Activated T-cell treated with anti-CD3 and anti-CD28 coated beads for 48 hours (primary cell): Measurements from ENCODE around the gene UQCRH.
"Not testable (repeated sequence)": the region's sequence is repeated elsewhere in the genome, so short reads cannot be mapped to it uniquely, and the experiment has no call there.

Source experiments
- DNase-seq: peaks from one replicate; pipeline ENCODE4 v3.0.0-alpha.2; 2020; ENCODE audit warnings: low read depth

Gene UQCRH

GRCh38 chr1:46333300-46334029, 30.0 kb downstream of the UQCRH start:
- no peak for DNase-seq

DNA sequence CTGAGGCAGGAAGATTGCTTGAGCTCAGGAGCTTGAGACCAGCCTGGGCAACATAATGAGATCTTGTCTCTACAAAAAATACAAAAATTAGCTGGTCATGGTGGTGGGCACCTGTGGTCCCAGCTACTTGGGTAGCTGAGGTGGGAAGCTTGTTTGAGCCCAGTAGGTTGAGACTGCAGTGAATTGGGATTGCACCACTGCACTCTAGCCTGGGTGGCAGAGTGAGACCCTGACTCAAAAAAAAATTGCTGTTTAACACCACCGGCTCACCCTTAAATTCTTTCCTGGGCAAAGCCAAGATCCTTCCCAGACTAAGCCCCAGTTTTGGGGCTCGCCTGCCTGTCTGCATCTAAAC, 30.5 kb downstream of the UQCRH start:
- no peak for DNase-seq

DNA sequence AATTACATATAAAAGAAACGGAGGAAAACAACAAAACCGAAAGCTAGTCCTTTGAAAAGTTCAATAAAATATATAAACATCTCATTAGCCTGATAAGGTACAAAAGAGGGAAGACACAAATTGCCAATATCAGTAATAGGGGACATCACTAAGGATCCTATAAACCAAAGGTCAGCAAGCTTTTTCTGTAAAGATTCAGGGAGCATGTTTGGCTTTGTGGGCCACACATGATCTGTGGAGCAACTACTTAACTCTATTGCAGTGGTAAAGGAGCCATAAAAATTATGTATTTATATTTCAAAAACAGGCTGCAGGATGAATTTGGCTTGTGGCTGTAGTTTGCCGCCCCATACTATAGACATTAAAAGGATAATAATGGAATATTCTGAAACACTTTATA, 31.6 kb downstream of the UQCRH start:
- DNase-seq: no peak

GRCh38 chr1:46337409-46337808, 33.9 kb downstream of the UQCRH start:
- DNase-seq: not testable (repeated sequence)

GRCh38 chr1:46340404-46341221, 37.1 kb downstream of the UQCRH start, which contains the start of gene NSUN4:
TSS of gene NSUN4 (plus strand) at chr1:46340807. CDS start at chr1:46340827, 20 bp downstream.
- peak; percentile 84 for DNase-seq

DNA sequence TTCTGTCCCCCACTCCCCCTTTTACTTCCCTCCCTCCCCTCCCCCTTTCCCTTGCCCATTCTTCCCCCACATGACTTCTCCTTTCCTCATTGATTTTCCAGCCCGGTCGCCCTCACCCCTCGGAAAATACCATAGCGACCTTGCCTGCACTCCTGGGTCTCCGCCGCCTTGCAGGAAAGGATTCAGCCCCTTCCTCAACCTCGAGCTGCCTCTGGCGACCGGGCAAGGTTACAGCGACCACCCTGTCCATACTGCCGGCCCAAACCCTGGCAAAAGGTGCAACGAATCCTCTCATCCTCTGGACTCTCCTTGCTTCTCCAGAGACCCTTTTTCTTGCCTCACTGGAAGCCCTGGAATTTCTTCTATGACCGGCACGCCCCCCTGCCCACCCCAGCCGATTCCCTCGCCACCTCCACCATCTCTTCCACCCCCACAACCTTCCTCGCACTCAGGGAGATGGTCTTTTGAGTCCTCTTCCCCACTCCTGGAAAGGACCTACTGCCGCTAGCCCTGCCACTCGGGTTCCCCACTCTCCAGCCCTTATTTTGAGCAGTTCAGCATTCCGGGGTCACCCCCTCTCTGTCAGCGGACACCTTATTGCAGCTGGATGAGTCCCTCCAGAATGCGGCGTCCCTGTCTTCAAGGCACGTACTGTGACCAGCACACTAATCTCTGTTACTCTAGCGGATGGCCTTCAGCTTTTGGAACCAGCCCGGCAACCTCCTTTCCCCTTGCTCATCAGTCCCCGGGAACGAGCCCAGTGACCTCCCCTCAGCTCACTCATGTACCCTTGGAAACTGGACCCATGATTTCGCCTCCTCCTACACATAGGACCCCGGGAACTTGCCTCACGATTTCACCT, 38.0 kb downstream of the UQCRH start:
- DNase-seq: no peak

GRCh38 chr1:46342084-46342656, 38.7 kb downstream of the UQCRH start:
- DNase-seq: no peak

DNA sequence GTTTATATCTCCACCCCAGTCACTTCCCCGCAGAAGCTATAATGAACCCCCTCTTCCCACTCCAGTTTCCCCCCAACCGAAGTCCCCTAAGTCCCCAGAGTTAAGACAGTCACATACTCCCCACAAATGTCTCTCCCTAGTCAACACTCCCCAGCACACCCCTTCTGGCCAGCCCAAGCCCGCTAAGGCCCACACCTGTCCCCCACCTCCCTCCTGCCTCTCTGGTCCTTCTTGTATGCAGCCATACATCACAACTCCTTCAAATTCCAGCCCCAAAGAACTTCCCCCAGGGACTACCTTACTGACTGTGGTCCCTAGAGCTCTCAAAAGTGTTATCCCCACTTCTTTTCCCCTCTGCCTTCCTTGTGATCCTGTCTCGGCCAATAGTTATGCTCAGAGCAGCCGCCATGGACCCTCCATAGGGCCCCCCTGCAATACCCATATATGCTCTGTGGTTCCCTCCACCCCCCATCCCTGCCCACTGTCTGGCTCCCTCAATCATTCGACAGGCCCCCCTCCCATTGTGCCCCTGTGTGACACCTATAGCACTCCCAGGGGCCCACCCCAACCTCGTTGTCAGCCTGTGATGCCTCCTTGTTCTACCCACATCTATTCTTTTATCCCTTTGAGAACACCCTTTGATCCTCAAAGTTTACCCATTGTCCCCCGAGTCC, 39.3 kb downstream of the UQCRH start:
- DNase-seq: no peak

DNA sequence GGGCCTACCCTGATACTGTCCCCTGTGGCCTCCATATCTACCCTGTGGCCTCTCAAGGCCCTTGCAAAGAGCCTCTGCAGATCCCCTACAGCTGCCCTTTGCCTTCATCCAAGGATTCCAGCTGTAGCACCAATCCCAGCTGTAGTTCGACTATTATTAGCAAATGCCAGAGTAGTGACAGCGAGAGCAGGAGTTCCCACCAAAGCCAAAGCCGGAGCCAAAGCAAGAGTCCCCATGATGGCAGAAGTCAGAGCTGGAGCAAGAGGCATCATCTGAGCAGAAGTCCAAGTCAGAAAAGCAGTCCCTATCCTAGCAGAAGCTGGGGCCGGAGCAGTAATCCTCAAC, 39.8 kb downstream of the UQCRH start:
- DNase-seq: no peak

DNA sequence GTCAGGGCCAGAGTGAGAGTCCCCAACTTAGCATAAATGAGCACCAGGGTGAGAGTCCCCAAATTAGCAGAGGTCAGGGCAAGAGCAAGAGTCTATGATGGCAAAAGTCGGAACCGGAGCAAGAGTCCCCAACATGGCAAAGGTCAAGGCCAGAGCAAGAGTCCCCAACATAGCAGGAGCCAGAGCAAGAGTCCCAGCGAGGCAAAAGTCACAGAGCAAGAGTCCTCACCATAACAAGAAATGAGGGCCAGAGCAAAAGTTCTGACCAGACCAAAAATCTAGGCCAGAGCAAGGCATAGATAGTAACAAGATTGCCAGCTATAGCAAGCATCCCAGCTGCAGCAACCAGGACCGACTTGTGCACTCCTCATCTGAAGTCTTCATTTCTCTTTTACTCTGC, 40.2 kb downstream of the UQCRH start:
- no peak for DNase-seq

DNA sequence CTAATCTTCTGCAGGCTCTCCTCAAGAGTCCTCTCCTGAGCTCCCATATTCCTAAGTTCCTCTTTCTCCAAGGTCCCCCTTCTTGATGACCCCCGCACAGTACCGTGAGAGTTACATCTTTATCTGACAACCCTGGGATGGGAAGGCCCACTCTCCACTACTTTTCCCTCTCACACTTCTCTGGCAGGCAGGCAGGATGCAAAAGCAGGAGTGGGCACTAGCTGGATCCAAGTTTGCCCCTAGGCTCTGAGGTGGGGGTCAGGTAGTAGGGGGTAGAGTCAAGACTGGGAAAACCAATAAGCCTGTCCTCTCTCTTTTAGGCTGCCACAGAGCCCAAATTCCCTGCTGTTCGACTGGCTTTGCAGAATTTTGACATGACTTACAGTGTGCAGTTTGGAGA, 41.0 kb downstream of the UQCRH start:
- DNase-seq: no peak

DNA sequence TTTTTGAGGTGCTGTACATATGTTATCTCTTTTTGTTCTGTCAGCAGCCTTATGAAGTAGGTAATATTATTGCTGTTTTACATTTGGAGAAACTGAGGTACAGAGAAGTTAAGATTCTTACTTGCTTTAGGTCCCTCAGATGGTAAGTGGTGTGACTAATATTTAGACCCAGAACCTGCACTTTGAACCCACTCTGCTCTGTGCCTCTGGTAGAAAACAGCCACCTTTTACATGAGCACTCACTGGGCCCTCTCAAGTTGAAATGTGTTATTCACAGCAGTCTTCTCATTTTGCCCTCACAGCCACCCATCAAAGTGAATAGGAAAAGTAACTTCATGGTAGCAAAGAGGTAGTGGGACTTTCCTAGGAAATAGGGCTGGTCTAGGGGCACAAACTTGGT, 41.8 kb downstream of the UQCRH start:
- no peak for DNase-seq

DNA sequence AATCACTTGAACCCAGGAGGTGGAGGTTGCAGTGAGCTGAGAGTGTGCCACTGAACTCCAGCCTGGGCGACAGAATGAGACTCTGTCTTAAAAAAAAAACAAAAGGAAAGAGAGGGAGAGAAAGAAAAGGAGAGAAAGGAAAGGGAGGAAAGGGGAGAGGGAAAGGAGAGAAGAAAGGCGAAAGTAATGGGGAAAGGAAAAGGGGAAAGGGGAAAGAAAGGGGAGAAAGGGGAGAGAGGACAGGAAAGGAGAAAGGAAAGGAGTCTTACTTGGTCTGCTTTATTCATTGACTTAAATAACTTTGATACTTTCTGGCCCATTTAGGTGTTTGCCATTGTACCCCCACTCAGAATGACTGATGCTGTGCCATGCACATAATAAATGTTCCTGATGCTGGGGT, 48.9 kb downstream of the UQCRH start:
- DNase-seq: no peak

DNA sequence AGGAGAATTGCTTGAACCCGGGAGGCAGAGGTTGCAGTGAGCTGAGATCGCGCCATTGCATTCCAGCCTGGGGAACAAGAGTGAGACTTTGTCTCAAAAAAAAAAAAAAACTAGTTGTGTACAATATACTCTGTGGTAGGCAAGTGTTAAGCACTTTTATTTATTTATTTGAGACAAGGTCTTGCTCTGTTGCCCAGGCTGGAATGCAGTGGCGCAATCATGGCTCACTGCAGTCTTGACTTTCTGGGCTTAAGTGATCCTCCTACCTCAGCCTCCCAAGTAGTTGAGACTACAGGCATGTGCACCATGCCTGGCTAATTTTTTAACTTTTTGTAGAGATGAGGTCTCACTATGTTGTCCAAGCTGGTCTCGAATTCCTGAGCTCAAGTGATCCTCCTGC, 52.4 kb downstream of the UQCRH start:
- not testable (repeated sequence) for DNase-seq

- no peak for DNase-seq
Observed at GRCh38 chr1:46362158-46362557, 58.7 kb downstream of the UQCRH start.

DNA sequence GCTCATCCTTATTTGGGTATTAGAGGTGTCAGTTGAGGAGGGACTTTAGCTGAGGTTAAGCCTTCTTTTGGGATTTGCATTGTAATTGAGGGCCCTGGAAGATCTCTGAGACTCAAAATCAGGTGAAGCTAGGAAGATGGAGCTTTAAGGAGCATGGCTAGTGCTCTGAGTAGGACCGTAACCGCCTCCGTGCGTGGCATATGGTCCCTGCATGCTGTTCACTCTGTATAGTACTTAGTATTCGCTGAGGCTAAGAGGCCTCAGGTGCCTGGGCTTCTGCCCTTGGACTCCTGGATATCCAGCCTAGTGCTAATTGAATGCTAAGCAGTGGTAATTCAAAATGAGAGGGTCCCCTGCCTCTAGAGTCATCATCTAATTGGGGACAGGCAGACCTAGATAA, 59.6 kb downstream of the UQCRH start:
- no peak for DNase-seq

GRCh38 chr1:46364612-46365011, 61.1 kb downstream of the UQCRH start:
- no peak for DNase-seq

DNA sequence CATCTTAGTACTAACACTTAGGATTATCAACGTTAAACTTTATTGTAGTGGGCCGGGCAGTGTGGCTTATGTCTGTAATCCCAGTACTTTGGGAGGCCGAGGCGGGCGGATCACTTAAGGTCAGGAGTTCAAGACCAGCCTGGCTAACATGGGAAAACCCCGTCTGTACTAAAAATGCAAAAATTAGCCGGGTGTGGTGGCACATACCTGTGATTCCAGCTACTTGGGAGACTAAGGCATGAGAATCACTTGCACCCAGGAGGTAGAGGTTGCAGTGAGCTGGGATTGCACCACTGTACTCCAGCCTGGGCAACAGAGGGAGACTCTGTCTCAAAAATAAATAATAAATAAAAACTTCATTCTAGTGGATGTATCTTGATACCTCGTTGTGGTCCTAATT, 62.3 kb downstream of the UQCRH start:
- DNase-seq: not testable (repeated sequence)
